PC-9 (cell line): ENCODE results near the gene TMEM51. TPM values are rescaled to one million over a fixed set of nuclear protein-coding genes. Genes with fewer than 3 reads are reported as not detected.

Source experiments
- BruUV-seq: library from RNA; stranded (reverse); fragments of 400-500 nt; replicated peaks from 2 replicates; lab custom pipeline; 2021; lab: Mats Ljungman, UMichigan
- CTCF ChIA-PET: fragments of 300-600 bp; sonication (Branson Sonifier 250); formaldehyde crosslinking; loops from one replicate; lab custom pipeline; 2022; ENCODE audit warnings: antibody characterized with exemption; lab: Charles Lee
- POLR2A ChIA-PET: fragments of 300-600 bp; sonication (Branson Sonifier 250); formaldehyde crosslinking; loops from one replicate; lab custom pipeline; 2022; ENCODE audit warnings: antibody characterized with exemption; ENCODE audit not compliant: unreplicated experiment; lab: Charles Lee
- DNase-seq, 2 experiments: peaks; one replicate each; pipeline versions ENCODE4 v3.0.0 to v3.0.0-alpha.2; 2015 to 2022; ENCODE audit warnings: mixed read lengths in 1 of 2
- H2AFZ ChIP-seq: fragments of 200-600 bp; sonication (generic); 2 replicates; pipeline ENCODE4 v1.8.1; 2017; ENCODE audit warnings: antibody characterized with exemption
- H3F3A ChIP-seq: fragments of 200-600 bp; sonication (generic); 2 replicates; pipeline ENCODE4 v1.8.1; 2017; ENCODE audit warnings: antibody characterized with exemption, mild to moderate bottlenecking, low read depth; ENCODE audit not compliant: insufficient read depth
- H3K27ac ChIP-seq: fragments of 200-600 bp; sonication (generic); 2 replicates; pipeline ENCODE4 v1.6.1; 2016; ENCODE audit warnings: mixed run types
- H3K27me3 ChIP-seq: fragments of 200-600 bp; sonication (generic); 2 replicates; pipeline ENCODE4 v1.6.1; 2016; ENCODE audit warnings: low read depth, mixed run types; ENCODE audit not compliant: insufficient read depth
- H3K36me3 ChIP-seq: fragments of 200-600 bp; sonication (generic); 2 replicates; pipeline ENCODE4 v1.6.1; 2016; ENCODE audit warnings: low read depth, mixed run types
- H3K4me1 ChIP-seq: fragments of 200-600 bp; sonication (generic); replicated peaks from 2 replicates; pipeline ENCODE4 v1.6.1; 2016; ENCODE audit warnings: mixed run types; ENCODE audit not compliant: insufficient read depth
- H3K4me2 ChIP-seq: fragments of 200-600 bp; sonication (generic); 2 replicates; pipeline ENCODE4 v1.6.1; 2017; ENCODE audit warnings: mixed run types
- H3K4me3 ChIP-seq: fragments of 200-600 bp; sonication (generic); 2 replicates; pipeline ENCODE4 v1.6.1; 2016; ENCODE audit warnings: mixed run types
- H3K79me2 ChIP-seq: fragments of 200-600 bp; sonication (generic); 2 replicates; pipeline ENCODE4 v1.6.1; 2017; ENCODE audit warnings: low read depth, mixed run types
- H3K9me2 ChIP-seq: fragments of 200-600 bp; sonication (generic); 2 replicates; pipeline ENCODE4 v1.8.1; 2017; ENCODE audit warnings: mild to moderate bottlenecking; ENCODE audit not compliant: insufficient read depth
- H3K9me3 ChIP-seq: fragments of 200-600 bp; sonication (generic); 2 replicates; pipeline ENCODE4 v1.8.1; 2016; ENCODE audit warnings: low read depth; ENCODE audit not compliant: insufficient read depth
- H4K20me1 ChIP-seq: fragments of 200-600 bp; sonication (generic); 2 replicates; pipeline ENCODE4 v1.8.1; 2017; ENCODE audit not compliant: insufficient read depth
- CTCF ChIP-seq: fragments of 200-600 bp; sonication (generic); conservative IDR thresholded peaks from 2 replicates; pipeline ENCODE4 v1.6.1; 2017; ENCODE audit warnings: mixed run types, antibody characterized with exemption, mild to moderate bottlenecking, moderate library complexity
- EZH2 ChIP-seq: fragments of 200-600 bp; sonication (generic); IDR thresholded peaks from 2 replicates; pipeline ENCODE4 v1.8.0; 2017; ENCODE audit warnings: antibody characterized with exemption, low read depth
- intact Hi-C: fragments of 100-400 bp; cut with micrococcal nuclease; formaldehyde crosslinking; loops from one replicate; pipeline ENCODE4 v1.10.0; 2022; ENCODE audit not compliant: unreplicated experiment
- total RNA-seq: library from RNA; stranded (reverse); gene quantifications from 2 replicates; pipeline ENCODE4 v1.2.3, GENCODE V29; 2021

Gene TMEM51
- total RNA-seq, 1 experiment from 2014 or later, result 11.7 TPM

- H3F3A ChIP-seq, result peaks cover 12% of the 10 kb centered on the region; the same call in 1 of the 2 replicates
- BruUV-seq, result no TSS peak
- no peak overlapping the region for H3K27ac ChIP-seq
- H3K4me3 ChIP-seq, result no peak overlapping the region
- H2AFZ ChIP-seq, result no peak overlapping the region
- ChIA-PET CTCF (interaction anchor here (0.6 kb wide), 1 partner anchor 58 kb away, joined by 3 read pairs; no protein-coding TSS in a partner anchor), POLR2A (interaction anchor here (0.8 kb wide), 2 partner anchors 42 to 453 kb away, joined by 4 to 11 read pairs; no protein-coding TSS in a partner anchor)
- H3K9me3 ChIP-seq, result no peaks in the 10 kb centered on the region
- no peak for DNase-seq
- TF ChIP-seq EZH2, result no peak
- no peak for TF ChIP-seq CTCF
- no peaks in the 10 kb centered on the region for H3K9me2 ChIP-seq
- H3K4me1 ChIP-seq, result peaks cover 23% of the 10 kb centered on the region
- no peaks in the 10 kb centered on the region for H4K20me1 ChIP-seq
- no peaks in the 10 kb centered on the region for H3K36me3 ChIP-seq
- no peak overlapping the region for H3K4me2 ChIP-seq
- no peaks in the 10 kb centered on the region for H3K27me3 ChIP-seq
- intact Hi-C loops, result no loop called here
- H3K79me2 ChIP-seq, result no peaks in the 10 kb centered on the region
Measured at GRCh38 chr1:15210651-15211375, 57.3 kb downstream of the TMEM51 start.

GRCh38 chr1:15211424-15211823 lies 57.9 kb downstream of the TMEM51 start:
- no peaks in the 10 kb centered on the region for H4K20me1 ChIP-seq
- H3K79me2 ChIP-seq, result no peaks in the 10 kb centered on the region
- no peaks in the 10 kb centered on the region for H3K9me3 ChIP-seq
- no peaks in the 10 kb centered on the region for H3K27me3 ChIP-seq
- ChIA-PET CTCF (interaction anchor here (0.6 kb wide), 1 partner anchor 59 kb away, joined by 3 read pairs; no protein-coding TSS in a partner anchor), POLR2A (interaction anchor here (0.8 kb wide), 1 partner anchor 453 kb away, joined by 11 read pairs; no protein-coding TSS in a partner anchor)
- DNase-seq, result no peak
- TF ChIP-seq CTCF (no peak), EZH2 (no peak)
- no peaks in the 10 kb centered on the region for H3K9me2 ChIP-seq
- peaks cover 8% of the 10 kb centered on the region; the same call in 1 of the 2 replicates for H3F3A ChIP-seq
- BruUV-seq, result no TSS peak
- no peak overlapping the region for H3K27ac ChIP-seq
- intact Hi-C loops, result no loop called here
- no peak overlapping the region for H2AFZ ChIP-seq
- H3K4me1 ChIP-seq, result peaks cover 17% of the 10 kb centered on the region
- H3K36me3 ChIP-seq, result no peaks in the 10 kb centered on the region
- H3K4me3 ChIP-seq, result no peak overlapping the region
- H3K4me2 ChIP-seq, result no peak overlapping the region

GRCh38 chr1:15212216-15212953 lies 58.8 kb downstream of the TMEM51 start:
- ChIA-PET POLR2A (no interaction called here), CTCF (interaction anchor here (0.6 kb wide), 1 partner anchor 182 kb away, joined by 3 read pairs; no protein-coding TSS in a partner anchor)
- TF ChIP-seq CTCF (no peak), EZH2 (no peak)
- Histone ChIP-seq H3K9me3 (no peaks in the 10 kb centered on the region), H2AFZ (no peak overlapping the region), H3K27me3 (no peaks in the 10 kb centered on the region), H3K4me3 (no peak overlapping the region), H3K9me2 (no peaks in the 10 kb centered on the region), H3K4me1 (peaks cover 9% of the 10 kb centered on the region), H3K36me3 (no peaks in the 10 kb centered on the region), H3K4me2 (no peak overlapping the region), H4K20me1 (no peaks in the 10 kb centered on the region), H3K27ac (no peak overlapping the region), H3F3A (peaks cover under 1% of the 10 kb centered on the region; the same call in 1 of the 2 replicates), H3K79me2 (no peaks in the 10 kb centered on the region)
- no peak for DNase-seq
- no TSS peak for BruUV-seq
- intact Hi-C loops, result no loop called here
